ENCODE results near the gene HIVEP1. TPM values are rescaled to one million over a fixed set of nuclear protein-coding genes. Genes with fewer than 3 reads are reported as not detected.

Gene HIVEP1
- total RNA-seq, 1 experiment from 2014 or later: 24.3 TPM

- TF ChIP-seq ZNF532 (CRISPR knock-in tag; IDR thresholded peaks at IDR 0.05; ENCODE audit: borderline replicate concordance) (no peak), HMGA2 (CRISPR knock-in tag; IDR thresholded peaks at IDR 0.05) (no peak), ZNF219 (CRISPR knock-in tag; IDR thresholded peaks at IDR 0.05; ENCODE audit: borderline replicate concordance) (no peak), ZBTB43 (CRISPR knock-in tag; IDR thresholded peaks at IDR 0.05) (no peak), E2F5 (CRISPR knock-in tag; IDR thresholded peaks at IDR 0.05) (no peak), ZSCAN18 (CRISPR knock-in tag; IDR thresholded peaks at IDR 0.05) (no peak), SMAD3 (CRISPR knock-in tag; IDR thresholded peaks at IDR 0.05; ENCODE audit: borderline replicate concordance) (no peak), ZBTB21 (CRISPR knock-in tag; IDR thresholded peaks at IDR 0.05; ENCODE audit: borderline replicate concordance) (no peak)
These were observed 20.9 kb downstream of the HIVEP1 start (continued) for GRCh38 chr6:12032783-12033573.

GRCh38 chr6:12033770-12034169 is 21.7 kb downstream of the HIVEP1 start:
- Mint-ChIP-seq H3K36me3 (peaks cover 10% of the 10 kb centered on the region), H3K4me3 (no peak overlapping the region), H3K27ac (no peak overlapping the region), H3K4me1 (peaks cover 60% of the 10 kb centered on the region), H3K27me3 (ENCODE audit: low read depth) (no peaks in the 10 kb centered on the region), H3K9me3 (peaks cover 5% of the 10 kb centered on the region)
- ChIA-PET POLR2A (no interaction called here), CTCF (no interaction called here)
- TF ChIP-seq ELF4 (CRISPR knock-in tag; IDR thresholded peaks at IDR 0.05; ENCODE audit: low read depth): no peak
- TF ChIP-seq ESRRA (CRISPR knock-in tag; IDR thresholded peaks at IDR 0.05; ENCODE audit: borderline replicate concordance): no peak
- TF ChIP-seq GABPB1 (CRISPR knock-in tag; IDR thresholded peaks at IDR 0.05): no peak
- TF ChIP-seq KAT7 (CRISPR knock-in tag; IDR thresholded peaks at IDR 0.05; ENCODE audit: borderline replicate concordance): no peak
- no peak for TF ChIP-seq ETV6 (CRISPR knock-in tag; IDR thresholded peaks at IDR 0.05)
- TF ChIP-seq SMAD4 (CRISPR knock-in tag; IDR thresholded peaks at IDR 0.05): no peak
- TF ChIP-seq SP1 (CRISPR knock-in tag; conservative IDR thresholded peaks at IDR 0.05): no peak
- no peak for TF ChIP-seq HMGXB4 (CRISPR knock-in tag; IDR thresholded peaks at IDR 0.05)
- TF ChIP-seq SOX15 (CRISPR knock-in tag; IDR thresholded peaks at IDR 0.05): no peak
- TF ChIP-seq TEAD1 (CRISPR knock-in tag; IDR thresholded peaks at IDR 0.05): no peak
- no peak for TF ChIP-seq ZNF281 (CRISPR knock-in tag; IDR thresholded peaks at IDR 0.05)
- TF ChIP-seq CTCF (IDR thresholded peaks at IDR 0.05): no peak
- TF ChIP-seq ZNF219 (CRISPR knock-in tag; IDR thresholded peaks at IDR 0.05; ENCODE audit: borderline replicate concordance): no peak
- TF ChIP-seq TEAD4 (CRISPR knock-in tag; IDR thresholded peaks at IDR 0.05): no peak
- DNase-seq (ENCODE audit: low spot score) (no peak), ATAC-seq (no peak)

All from WTC11 (cell line).